Astrocyte (in vitro differentiated cells and primary cell): ENCODE data around the gene WDR27.

Experiments used
- CTCF ChIP-seq: IDR thresholded peaks from 2 replicates; pipeline ENCODE4 v1.5.1; 2011; ENCODE audit warnings: low read depth, mild to moderate bottlenecking, inconsistent platforms, low read length, moderate library complexity; ENCODE audit not compliant: insufficient read depth
- EZH2 ChIP-seq: IDR thresholded peaks from 2 replicates; pipeline ENCODE4 v1.6.1; 2012; ENCODE audit warnings: mild to moderate bottlenecking, low read length, inconsistent platforms; ENCODE audit not compliant: insufficient read depth

- TF ChIP-seq CTCF, result no peak
- no peak for TF ChIP-seq EZH2
Measured at GRCh38 chr6:169528755-169529154, 173.1 kb downstream of the WDR27 start.
